OCI-LY7 (cell line): ENCODE data around the gene MGMT.

ENCODE experiments used
- EZH2phosphoT487 ChIP-seq: fragments of 200-600 bp; sonication (generic); IDR thresholded peaks from 2 replicates; pipeline ENCODE4 v1.6.1; 2018; ENCODE audit warnings: low read depth, borderline replicate concordance, mild to moderate bottlenecking, mixed run types, antibody characterized with exemption, low read length, moderate library complexity, mixed read lengths
- TF ChIP-seq, protein P1 (sequence below): fragments of 200-600 bp; sonication (generic); conservative IDR thresholded peaks from 2 replicates; pipeline ENCODE4 v1.5.1; 2014; ENCODE audit warnings: mild to moderate bottlenecking, antibody characterized with exemption, low read length, moderate library complexity, mixed read lengths

DNA sequence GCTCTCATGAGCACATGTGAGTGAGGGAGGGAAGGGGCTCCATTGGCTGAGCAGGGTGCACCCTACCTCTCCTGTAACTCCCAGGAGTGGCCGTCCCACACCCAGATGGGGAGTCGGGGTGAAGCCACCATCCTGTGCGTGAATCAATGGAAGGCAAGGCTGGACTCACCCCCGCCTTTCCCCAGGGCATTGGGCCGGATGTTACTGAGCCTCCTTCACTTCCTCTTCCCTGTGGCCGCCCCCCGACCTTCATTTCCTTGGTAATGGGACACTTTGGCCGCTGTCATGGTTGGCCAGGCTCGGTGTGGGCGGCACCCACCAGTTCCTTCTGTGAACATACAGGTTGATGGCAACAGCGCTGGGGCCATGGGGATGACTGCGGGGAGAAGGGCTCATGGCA, 209.0 kb downstream of the MGMT start:
- TF ChIP-seq EZH2phosphoT487 = no peak
- TF ChIP-seq, protein P1, sequence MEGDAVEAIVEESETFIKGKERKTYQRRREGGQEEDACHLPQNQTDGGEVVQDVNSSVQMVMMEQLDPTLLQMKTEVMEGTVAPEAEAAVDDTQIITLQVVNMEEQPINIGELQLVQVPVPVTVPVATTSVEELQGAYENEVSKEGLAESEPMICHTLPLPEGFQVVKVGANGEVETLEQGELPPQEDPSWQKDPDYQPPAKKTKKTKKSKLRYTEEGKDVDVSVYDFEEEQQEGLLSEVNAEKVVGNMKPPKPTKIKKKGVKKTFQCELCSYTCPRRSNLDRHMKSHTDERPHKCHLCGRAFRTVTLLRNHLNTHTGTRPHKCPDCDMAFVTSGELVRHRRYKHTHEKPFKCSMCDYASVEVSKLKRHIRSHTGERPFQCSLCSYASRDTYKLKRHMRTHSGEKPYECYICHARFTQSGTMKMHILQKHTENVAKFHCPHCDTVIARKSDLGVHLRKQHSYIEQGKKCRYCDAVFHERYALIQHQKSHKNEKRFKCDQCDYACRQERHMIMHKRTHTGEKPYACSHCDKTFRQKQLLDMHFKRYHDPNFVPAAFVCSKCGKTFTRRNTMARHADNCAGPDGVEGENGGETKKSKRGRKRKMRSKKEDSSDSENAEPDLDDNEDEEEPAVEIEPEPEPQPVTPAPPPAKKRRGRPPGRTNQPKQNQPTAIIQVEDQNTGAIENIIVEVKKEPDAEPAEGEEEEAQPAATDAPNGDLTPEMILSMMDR = no peak
